ENCODE results near the gene ACSM2B.
"Not testable (repeated sequence)": the region's sequence is repeated elsewhere in the genome, so short reads cannot be mapped to it uniquely, and the experiment has no call there.

ACSM2B gene

GRCh38 chr16:20554689-20555088 lies 21.5 kb downstream of the ACSM2B start:
- H3K27me3 ChIP-seq (ENCODE audit: insufficient read depth, low read length, poor library complexity); H3K36me3 ChIP-seq (ENCODE audit: control insufficient read depth, insufficient read depth, low read length); H3K23ac ChIP-seq (ENCODE audit: low read length); H2BK5ac ChIP-seq (ENCODE audit: low read length); H3K79me2 ChIP-seq (ENCODE audit: control insufficient read depth, insufficient read depth, low read length); H3K4ac ChIP-seq (ENCODE audit: low read depth, low read length); H4K8ac ChIP-seq (ENCODE audit: low read depth, low read length); H4K5ac ChIP-seq (ENCODE audit: low read length); H3K27ac ChIP-seq (ENCODE audit: low read depth, low read length); H3K18ac ChIP-seq (ENCODE audit: low read length); H2BK15ac ChIP-seq (replicated peaks; ENCODE audit: low read depth); H3K4me3 ChIP-seq (ENCODE audit: low read length); DNase-seq; H3K9ac ChIP-seq (ENCODE audit: low read length); H3K4me2 ChIP-seq (ENCODE audit: low read length); H3K79me1 ChIP-seq (ENCODE audit: low read length); H2BK120ac ChIP-seq (ENCODE audit: low read depth, low read length); H3K4me1 ChIP-seq (ENCODE audit: control insufficient read depth, low read depth, low read length); H2AK5ac ChIP-seq (ENCODE audit: low read length); H3K56ac ChIP-seq (ENCODE audit: low read length): not testable (repeated sequence)
- no CpG with 5 or more reads among the region's 3 CpGs for WGBS (ENCODE audit: extremely low coverage, insufficient coverage, low lambda C conversion rate)

GRCh38 chr16:20553493-20553892 lies 22.7 kb downstream of the ACSM2B start:
- not testable (repeated sequence) for H3K9ac ChIP-seq (ENCODE audit: low read length); H3K27me3 ChIP-seq (ENCODE audit: insufficient read depth, low read length, poor library complexity)
- WGBS (ENCODE audit: extremely low coverage, insufficient coverage, low lambda C conversion rate) = no CpG with 5 or more reads among the region's 3 CpGs

GRCh38 chr16:20546951-20547350 lies 29.2 kb downstream of the ACSM2B start:
- not testable (repeated sequence) for H3K4me3 ChIP-seq (ENCODE audit: low read length)

More at GRCh38 chr16:20553493-20553892, 22.7 kb downstream of the ACSM2B start:
- H3K36me3 ChIP-seq (ENCODE audit: control insufficient read depth, insufficient read depth, low read length); H2BK5ac ChIP-seq (ENCODE audit: low read length); H3K4ac ChIP-seq (ENCODE audit: low read depth, low read length); H4K8ac ChIP-seq (ENCODE audit: low read depth, low read length); H3K79me2 ChIP-seq (ENCODE audit: control insufficient read depth, insufficient read depth, low read length); H2BK15ac ChIP-seq (replicated peaks; ENCODE audit: low read depth); H3K4me3 ChIP-seq (ENCODE audit: low read length); H2AK5ac ChIP-seq (ENCODE audit: low read length); H3K4me1 ChIP-seq (ENCODE audit: control insufficient read depth, low read depth, low read length); H4K5ac ChIP-seq (ENCODE audit: low read length); H3K27ac ChIP-seq (ENCODE audit: low read depth, low read length); H3K23ac ChIP-seq (ENCODE audit: low read length); H2BK120ac ChIP-seq (ENCODE audit: low read depth, low read length); H3K4me2 ChIP-seq (ENCODE audit: low read length); H3K56ac ChIP-seq (ENCODE audit: low read length); H3K79me1 ChIP-seq (ENCODE audit: low read length); H3K18ac ChIP-seq (ENCODE audit: low read length): not testable (repeated sequence)
- peak; percentile 13 for DNase-seq

DNA sequence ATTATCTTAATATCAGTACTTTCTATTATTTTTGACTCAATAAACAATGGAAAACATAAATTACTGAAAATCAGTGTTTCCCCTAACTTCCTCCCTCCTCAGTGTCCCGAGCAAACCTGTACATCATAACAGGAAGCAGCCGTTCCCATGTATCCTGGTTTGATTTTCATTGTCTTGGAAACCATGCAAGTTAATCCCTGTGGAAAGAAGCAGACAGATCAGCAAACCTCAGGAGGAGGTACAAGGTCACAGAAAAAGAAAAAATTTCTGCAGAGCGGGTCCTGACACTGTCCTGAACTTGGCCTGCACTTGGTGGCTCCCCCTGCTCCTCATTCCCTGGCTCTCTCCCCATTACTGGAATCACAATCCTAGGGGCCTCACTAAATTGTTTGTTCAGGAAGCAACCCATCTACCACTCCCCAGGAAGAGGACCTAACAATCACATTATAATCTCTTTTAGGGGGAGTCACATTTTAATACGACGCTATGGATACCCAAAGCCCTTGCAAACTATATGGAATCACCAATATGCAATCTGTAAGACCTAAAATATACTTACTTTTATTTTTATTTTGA lies 29.8 kb downstream of the ACSM2B start:
- WGBS (ENCODE audit: extremely low coverage, insufficient coverage, low lambda C conversion rate) = no CpG with 5 or more reads among the region's 5 CpGs
- H3K4me1 ChIP-seq (ENCODE audit: control insufficient read depth, low read depth, low read length); H4K5ac ChIP-seq (ENCODE audit: low read length); H3K36me3 ChIP-seq (ENCODE audit: control insufficient read depth, insufficient read depth, low read length); H2BK5ac ChIP-seq (ENCODE audit: low read length); H3K4me3 ChIP-seq (ENCODE audit: low read length); H3K4ac ChIP-seq (ENCODE audit: low read depth, low read length); H2BK120ac ChIP-seq (ENCODE audit: low read depth, low read length); H3K4me2 ChIP-seq (ENCODE audit: low read length); H3K79me2 ChIP-seq (ENCODE audit: control insufficient read depth, insufficient read depth, low read length); H3K79me1 ChIP-seq (ENCODE audit: low read length); DNase-seq; H3K9ac ChIP-seq (ENCODE audit: low read length); H3K18ac ChIP-seq (ENCODE audit: low read length); H4K8ac ChIP-seq (ENCODE audit: low read depth, low read length); H3K27ac ChIP-seq (ENCODE audit: low read depth, low read length); H2BK15ac ChIP-seq (replicated peaks; ENCODE audit: low read depth); H2AK5ac ChIP-seq (ENCODE audit: low read length); H3K27me3 ChIP-seq (ENCODE audit: insufficient read depth, low read length, poor library complexity); H3K56ac ChIP-seq (ENCODE audit: low read length); H3K23ac ChIP-seq (ENCODE audit: low read length): not testable (repeated sequence)

More at GRCh38 chr16:20546951-20547350, 29.2 kb downstream of the ACSM2B start:
- not testable (repeated sequence) for H4K8ac ChIP-seq (ENCODE audit: low read depth, low read length); H2AK5ac ChIP-seq (ENCODE audit: low read length); H2BK15ac ChIP-seq (replicated peaks; ENCODE audit: low read depth); H2BK120ac ChIP-seq (ENCODE audit: low read depth, low read length); H3K9ac ChIP-seq (ENCODE audit: low read length); H3K36me3 ChIP-seq (ENCODE audit: control insufficient read depth, insufficient read depth, low read length); H3K79me2 ChIP-seq (ENCODE audit: control insufficient read depth, insufficient read depth, low read length); H3K27ac ChIP-seq (ENCODE audit: low read depth, low read length); H3K4me2 ChIP-seq (ENCODE audit: low read length); H3K4me1 ChIP-seq (ENCODE audit: control insufficient read depth, low read depth, low read length); H3K23ac ChIP-seq (ENCODE audit: low read length); H3K79me1 ChIP-seq (ENCODE audit: low read length); DNase-seq; H3K27me3 ChIP-seq (ENCODE audit: insufficient read depth, low read length, poor library complexity); H3K4ac ChIP-seq (ENCODE audit: low read depth, low read length); H3K56ac ChIP-seq (ENCODE audit: low read length); H4K5ac ChIP-seq (ENCODE audit: low read length); H3K18ac ChIP-seq (ENCODE audit: low read length); H2BK5ac ChIP-seq (ENCODE audit: low read length)
- WGBS (ENCODE audit: extremely low coverage, insufficient coverage, low lambda C conversion rate) = no CpG with 5 or more reads among the region's 1 CpG

DNA sequence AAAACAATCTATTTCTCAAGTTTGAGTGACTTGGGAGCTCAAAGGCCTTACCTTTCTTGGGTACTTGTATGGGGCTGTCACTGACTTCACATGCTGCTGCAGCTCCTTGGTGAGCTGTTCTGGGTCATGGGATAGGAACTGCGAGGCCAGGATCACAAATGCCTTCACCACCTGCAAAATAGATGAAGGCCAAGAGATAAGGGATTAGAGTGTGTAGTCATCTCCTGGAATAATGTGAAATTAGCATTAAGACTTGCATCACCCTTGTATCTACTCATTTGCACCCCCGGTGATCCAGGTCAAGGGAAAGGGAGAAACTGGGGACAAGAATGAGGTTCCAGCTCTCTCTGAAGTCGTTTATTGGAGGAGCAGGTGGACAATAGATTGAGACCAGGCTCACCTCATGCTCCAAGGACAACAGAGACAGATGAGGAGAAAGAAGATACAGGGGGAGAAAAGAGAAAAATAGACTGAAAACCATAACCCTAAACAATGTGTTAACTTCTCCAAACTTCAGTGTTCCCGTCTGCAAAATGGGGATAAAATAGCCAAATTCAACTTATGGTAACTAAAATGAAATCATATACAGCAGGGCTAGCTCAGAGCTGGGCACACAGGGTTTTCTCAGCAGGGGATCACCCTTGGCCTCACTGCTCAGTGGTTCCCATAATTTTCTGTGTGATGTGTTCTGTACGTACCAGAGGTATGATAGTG lies 35.4 kb downstream of the ACSM2B start:
- not testable (repeated sequence) for H3K79me1 ChIP-seq (ENCODE audit: low read length); H3K56ac ChIP-seq (ENCODE audit: low read length); H2AK5ac ChIP-seq (ENCODE audit: low read length); H3K4me1 ChIP-seq (ENCODE audit: control insufficient read depth, low read depth, low read length); H4K5ac ChIP-seq (ENCODE audit: low read length); H3K23ac ChIP-seq (ENCODE audit: low read length); H2BK120ac ChIP-seq (ENCODE audit: low read depth, low read length); H3K79me2 ChIP-seq (ENCODE audit: control insufficient read depth, insufficient read depth, low read length); H3K27me3 ChIP-seq (ENCODE audit: insufficient read depth, low read length, poor library complexity); H3K27ac ChIP-seq (ENCODE audit: low read depth, low read length); H3K18ac ChIP-seq (ENCODE audit: low read length); H3K4me3 ChIP-seq (ENCODE audit: low read length); H4K8ac ChIP-seq (ENCODE audit: low read depth, low read length); H3K4me2 ChIP-seq (ENCODE audit: low read length); H3K4ac ChIP-seq (ENCODE audit: low read depth, low read length); H3K9ac ChIP-seq (ENCODE audit: low read length); DNase-seq; H2BK15ac ChIP-seq (replicated peaks; ENCODE audit: low read depth); H3K36me3 ChIP-seq (ENCODE audit: control insufficient read depth, insufficient read depth, low read length); H2BK5ac ChIP-seq (ENCODE audit: low read length)
- WGBS (ENCODE audit: extremely low coverage, insufficient coverage, low lambda C conversion rate) = no CpG with 5 or more reads among the region's 5 CpGs

GRCh38 chr16:20538687-20539086 lies 37.5 kb downstream of the ACSM2B start:
- no peak overlapping the region for H3K18ac ChIP-seq (ENCODE audit: low read length)
- no peak overlapping the region for H3K4ac ChIP-seq (ENCODE audit: low read depth, low read length)
- H3K36me3 ChIP-seq (ENCODE audit: control insufficient read depth, insufficient read depth, low read length) = no peaks in the 10 kb centered on the region
- no peak overlapping the region for H2AK5ac ChIP-seq (ENCODE audit: low read length)
- no peak overlapping the region for H2BK15ac ChIP-seq (replicated peaks; ENCODE audit: low read depth)
- no peak overlapping the region for H3K23ac ChIP-seq (ENCODE audit: low read length)
- no peaks in the 10 kb centered on the region for H3K27me3 ChIP-seq (ENCODE audit: insufficient read depth, low read length, poor library complexity)
- H3K56ac ChIP-seq (ENCODE audit: low read length) = no peak overlapping the region
- no peaks in the 10 kb centered on the region for H3K4me1 ChIP-seq (ENCODE audit: control insufficient read depth, low read depth, low read length)
- WGBS (ENCODE audit: extremely low coverage, insufficient coverage, low lambda C conversion rate) = no CpG with 5 or more reads among the region's 5 CpGs
- no peak overlapping the region for H4K5ac ChIP-seq (ENCODE audit: low read length)
- no peak overlapping the region for H4K8ac ChIP-seq (ENCODE audit: low read depth, low read length)
- H3K27ac ChIP-seq (ENCODE audit: low read depth, low read length) = no peak overlapping the region
- H2BK5ac ChIP-seq (ENCODE audit: low read length) = no peak overlapping the region
- no peaks in the 10 kb centered on the region for H3K79me1 ChIP-seq (ENCODE audit: low read length)
- no peak overlapping the region for H3K4me3 ChIP-seq (ENCODE audit: low read length)
- no peak overlapping the region for H3K9ac ChIP-seq (ENCODE audit: low read length)
- no peak overlapping the region for H3K4me2 ChIP-seq (ENCODE audit: low read length)
- H3K79me2 ChIP-seq (ENCODE audit: control insufficient read depth, insufficient read depth, low read length) = no peaks in the 10 kb centered on the region
- DNase-seq = no peak
- H2BK120ac ChIP-seq (ENCODE audit: low read depth, low read length) = no peak overlapping the region

All from mesendoderm (in vitro differentiated cells).